GM12878 (cell line): ENCODE measurements around the gene ST7. TPM values are rescaled to one million over a fixed set of nuclear protein-coding genes. Genes with fewer than 3 reads are reported as not detected.

Source experiments
- ATAC-seq: fragments of 200-7000 bp; cut with Tn5 transposase; 3 replicates; pipeline ENCODE4 v1.9.1; 2020; ENCODE audit warnings: mild to moderate bottlenecking, moderate library complexity
- BruUV-seq: library from RNA; stranded (reverse); fragments of 400-500 nt; replicated peaks from 2 replicates; lab custom pipeline; 2021; lab: Mats Ljungman, UMichigan
- CTCF ChIA-PET: fragments of 300-600 bp; sonication (Branson Sonifier 250); formaldehyde crosslinking; extraction: SDS; loops from one replicate; lab custom pipeline; 2021; ENCODE audit warnings: inconsistent platforms; lab: Yijun Ruan, JAX
- POLR2A ChIA-PET: fragments of 350-600 bp; formaldehyde crosslinking; extraction: SDS; loops from one replicate; lab custom pipeline; 2021; ENCODE audit warnings: inconsistent platforms; lab: Charles Lee
- RAD21 ChIA-PET: fragments of 300-600 bp; sonication (Branson Sonifier 250); formaldehyde crosslinking; loops from one replicate; lab custom pipeline; 2023; ENCODE audit warnings: antibody characterized with exemption; ENCODE audit not compliant: unreplicated experiment; lab: Charles Lee
- SMC1A ChIA-PET: fragments of 300-600 bp; sonication (Branson Sonifier 250); formaldehyde crosslinking; loops from one replicate; lab custom pipeline; 2023; ENCODE audit not compliant: unreplicated experiment, uncharacterized antibody; lab: Charles Lee
- DNase-seq: peaks from one replicate; pipeline ENCODE4 v3.0.0-alpha.2; 2011; ENCODE audit warnings: low read depth, low spot score
- FAIRE-seq: peaks from 3 replicates; lab custom pipeline; 2011; peaks lifted over from hg19 to GRCh38; lab: Jason Lieb, UNC
- H2AFZ ChIP-seq: 2 replicates; pipeline ENCODE4 v1.6.0; 2011; ENCODE audit warnings: low read depth, low read length, control low read depth; ENCODE audit not compliant: control insufficient read depth
- H3K27ac ChIP-seq: 2 replicates; pipeline ENCODE4 v1.5.1; 2011; ENCODE audit warnings: control low read depth; ENCODE audit not compliant: control insufficient read depth, insufficient read depth
- H3K27me3 ChIP-seq, 2 experiments: replicated peaks in 1 of 2; 2 replicates each; pipeline versions ENCODE4 v1.6.0 to v1.6.1; 2011; ENCODE audit warnings: low read length in 1 of 2; ENCODE audit not compliant: control insufficient read depth in 2 of 2, insufficient read depth in 2 of 2
- H3K36me3 ChIP-seq, 2 experiments: 2 replicates each; pipeline ENCODE4 v1.5.1; 2011; ENCODE audit warnings: low read length in 1 of 2; ENCODE audit not compliant: control insufficient read depth in 2 of 2, insufficient read depth in 2 of 2
- H3K4me1 ChIP-seq: 2 replicates; pipeline ENCODE4 v1.6.1; 2011; ENCODE audit warnings: mild to moderate bottlenecking, low read length, moderate library complexity, mixed read lengths; ENCODE audit not compliant: control insufficient read depth, insufficient read depth
- H3K4me2 ChIP-seq: 2 replicates; pipeline ENCODE4 v1.6.0; 2011; ENCODE audit warnings: control low read depth; ENCODE audit not compliant: control insufficient read depth, insufficient read depth
- H3K4me3 ChIP-seq: fragments of 200-600 bp; sonication (generic); 2 replicates; pipeline ENCODE4 v1.5.1; 2016
- H3K79me2 ChIP-seq: 2 replicates; pipeline ENCODE4 v1.6.0; 2011; ENCODE audit warnings: low read length; ENCODE audit not compliant: control insufficient read depth, insufficient read depth
- H3K9ac ChIP-seq: 2 replicates; pipeline ENCODE4 v1.8.0; 2011; ENCODE audit warnings: low read length, control low read depth, mixed read lengths; ENCODE audit not compliant: control insufficient read depth, insufficient read depth
- H3K9me3 ChIP-seq: replicated peaks from 3 replicates; pipeline ENCODE4 v1.5.1; 2011; ENCODE audit warnings: mild to moderate bottlenecking, low read length; ENCODE audit not compliant: control insufficient read depth, insufficient read depth
- H4K20me1 ChIP-seq: 2 replicates; pipeline ENCODE4 v1.6.0; 2011; ENCODE audit not compliant: control insufficient read depth, insufficient read depth
- BMI1 ChIP-seq: fragments of 450-650 bp; IDR thresholded peaks from 2 replicates; pipeline ENCODE4 v1.6.1; 2016; ENCODE audit warnings: mild to moderate bottlenecking, moderate library complexity, borderline replicate concordance
- CEBPB ChIP-seq, 2 experiments: fragments of 150-350 bp in 1 of 2; IDR thresholded peaks; 2 replicates each; pipeline ENCODE4 v1.6.1; 2012 to 2014; ENCODE audit warnings: low read depth in 2 of 2, low read length in 2 of 2, borderline replicate concordance in 1 of 2, inconsistent platforms in 1 of 2
- EP300 ChIP-seq, 2 experiments: fragments of 150-350 bp in 1 of 2; IDR thresholded peaks; 2 replicates each; pipeline ENCODE4 v1.6.1; 2011 to 2012; ENCODE audit warnings: low read depth in 2 of 2, low read length in 2 of 2, borderline replicate concordance in 1 of 2, improper control_type of control experiment in 1 of 2, inconsistent platforms in 1 of 2; ENCODE audit not compliant: control insufficient read depth in 1 of 2
- SIN3A ChIP-seq: IDR thresholded peaks from 2 replicates; pipeline ENCODE4 v1.6.1; 2012; ENCODE audit warnings: low read depth, low read length, improper control_type of control experiment
- TARDBP ChIP-seq: IDR thresholded peaks from 2 replicates; pipeline ENCODE4 v1.6.1; 2016; ENCODE audit warnings: borderline replicate concordance
- TCF3 ChIP-seq: IDR thresholded peaks from 2 replicates; pipeline ENCODE4 v1.6.1; 2012; ENCODE audit warnings: low read depth, mild to moderate bottlenecking, low read length, borderline replicate concordance; ENCODE audit not compliant: insufficient read depth
- ZNF622 ChIP-seq: fragments of 450-650 bp; IDR thresholded peaks from 2 replicates; pipeline ENCODE4 v1.6.1; 2017; ENCODE audit warnings: mild to moderate bottlenecking, inconsistent platforms
- WGBS: methylation state at CpG from one replicate; pipeline ENCODE4 v1.1.6; 2016; ENCODE audit warnings: low lambda C conversion rate; ENCODE audit not compliant: insufficient replicate concordance, insufficient coverage; ENCODE audit errors: missing lambda C conversion rate; 5-methylcytosine and 5-hydroxymethylcytosine counted together
- in situ Hi-C: fragments of 300-500 bp; cut with MboI; formaldehyde crosslinking; loops from 9 replicates; pipeline ENCODE4 v1.14.3; 2018; ENCODE audit warnings: mixed read lengths
- intact Hi-C: fragments of 100-400 bp; cut with micrococcal nuclease; formaldehyde crosslinking; loops from one replicate; pipeline ENCODE4 v1.14.2; 2022; ENCODE audit not compliant: unreplicated experiment
- polyA plus RNA-seq, 11 experiments: library from polyadenylated mRNA; depleted of rRNA in 4 of 11; unstranded in 6 of 11; stranded (reverse) in 5 of 11; fragments of >200 nt; fragmentation: Nextera tagmentation in 4 of 11; fragmentation: Illumina TruSeq in 1 of 11; extraction: Ambion mirVana in 4 of 11; extraction: Trizol in 1 of 11; gene quantifications; 1 replicate in 1 of 11; 2 replicates in 10 of 11; pipeline versions ENCODE4 v1.2.1 to v1.2.3, GENCODE V29; 2011 to 2016; ENCODE audit warnings: inconsistent platforms in 2 of 11, missing spikeins in 2 of 11, low read depth in 1 of 11
- total RNA-seq, 4 experiments: library from RNA; depleted of rRNA in 3 of 4; stranded (reverse); fragments of >200 nt in 3 of 4; fragmentation: Illumina TruSeq in 1 of 4; extraction: Trizol in 1 of 4; gene quantifications; 2 replicates each; pipeline versions ENCODE4 v1.2.1 to v1.2.3, GENCODE V29; 2013 to 2021

ST7 gene
- total and polyA plus RNA-seq, 10 of the 15 experiments (the other 5 are each of a cell fraction or from before 2014, with no cell fraction given), result 27.7 to 76.4 (median 53.6) TPM

DNA sequence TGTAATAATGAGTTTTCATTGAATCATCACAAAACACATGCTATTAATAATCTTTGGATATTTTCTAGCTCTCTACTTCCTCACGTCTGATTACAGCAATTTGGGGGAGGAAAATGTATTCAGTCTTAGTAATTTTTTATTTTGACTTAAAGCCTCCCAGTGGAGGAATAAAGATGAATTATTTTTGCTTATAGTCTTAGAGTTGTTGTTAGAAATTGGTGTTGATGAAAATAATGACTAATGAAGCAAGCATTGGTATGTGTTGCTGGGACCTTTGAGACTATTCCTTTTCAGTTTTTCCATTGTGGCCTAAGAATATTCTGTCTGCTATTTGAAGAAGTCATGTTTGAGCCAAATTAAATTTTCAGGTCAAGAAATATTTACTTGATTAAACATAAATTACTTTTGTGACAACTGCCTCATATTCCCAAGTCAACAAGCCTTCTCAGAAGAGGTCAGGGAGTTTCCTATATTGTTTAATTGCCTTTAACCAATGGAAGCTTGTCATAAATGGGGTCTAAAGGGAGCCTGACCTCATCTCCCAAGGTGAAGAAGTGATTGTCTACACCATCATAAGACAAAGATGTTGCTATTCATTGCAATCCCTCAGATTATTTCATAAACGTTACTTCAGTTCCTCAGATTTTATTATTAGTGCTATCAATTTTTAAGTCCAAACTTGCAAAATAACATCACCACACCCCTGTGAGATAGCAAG is 90.0 kb downstream of the ST7 start:
- no peaks in the 10 kb centered on the region for H3K27me3 ChIP-seq
- intact Hi-C loops (no loop called here), in situ Hi-C loops (no loop called here)
- SMC1A ChIA-PET, result no interaction called here
- 62% methylated on average over 2 of the region's 2 CpGs for WGBS
- ATAC-seq, result no peak
- no TSS peak for BruUV-seq
- CTCF ChIA-PET, result interaction anchor here (1.3 kb wide), 1 partner anchor 14 kb away, joined by 4 read pairs; no protein-coding TSS in a partner anchor
- H3K4me2 ChIP-seq, result no peak overlapping the region
- peaks cover 18% of the 10 kb centered on the region for H3K4me1 ChIP-seq
- FAIRE-seq, result no peak
- peaks cover 70% of the 10 kb centered on the region for H3K79me2 ChIP-seq
- H3K36me3 ChIP-seq, result no peaks in the 10 kb centered on the region; a peak in 1 of 4 replicates
- RAD21 ChIA-PET, result interaction anchor here (1.2 kb wide), 1 partner anchor 68 kb away, joined by 3 read pairs; no protein-coding TSS in a partner anchor
- H2AFZ ChIP-seq, result no peak overlapping the region
- no peaks in the 10 kb centered on the region; the same call in 1 of the 3 replicates for H3K9me3 ChIP-seq
- TF ChIP-seq CEBPB (IDR thresholded peaks at IDR 0.05; ENCODE audit: borderline replicate concordance in 1 of 2, low read depth in 2 of 2, low read length in 2 of 2) (no peak), EP300 (IDR thresholded peaks at IDR 0.05; ENCODE audit: borderline replicate concordance in 1 of 2, control insufficient read depth in 1 of 2, low read depth in 2 of 2, low read length in 2 of 2) (no peak), BMI1 (no peak), TCF3 (no peak), TARDBP (no peak), SIN3A (no peak), ZNF622 (no peak)
- no peak overlapping the region for H3K9ac ChIP-seq
- H4K20me1 ChIP-seq, result no peaks in the 10 kb centered on the region; the same call in 1 of the 2 replicates
- DNase-seq, result no peak
- POLR2A ChIA-PET, result no interaction called here
- no peak overlapping the region for H3K27ac ChIP-seq
- no peak overlapping the region for H3K4me3 ChIP-seq
